ENCODE results near the gene STARD3NL.

DNA sequence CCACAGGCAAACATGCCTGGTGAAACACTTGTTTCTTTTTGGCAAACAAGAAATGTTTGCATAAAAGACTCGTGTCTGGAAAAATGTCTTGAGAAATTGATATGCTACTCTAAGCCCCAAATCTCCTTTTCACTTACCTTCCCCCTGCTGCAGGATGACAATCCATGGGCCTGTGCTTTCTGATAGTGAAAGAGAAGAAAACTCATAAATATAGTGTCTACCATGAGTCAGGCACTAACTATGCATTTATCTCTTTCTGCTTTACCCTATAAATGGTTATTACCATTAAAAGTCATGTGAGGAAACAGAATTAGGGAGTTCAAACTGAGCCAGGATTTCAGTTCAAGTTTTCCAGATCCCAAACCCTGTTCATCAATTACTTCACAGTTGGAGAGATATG is 102.0 kb downstream of the STARD3NL start:
- no peak for TF ChIP-seq EZH2 (IDR thresholded peaks at IDR 0.05; ENCODE audit: borderline replicate concordance, low read depth, low read length, severe bottlenecking)
- TF ChIP-seq, protein P1, sequence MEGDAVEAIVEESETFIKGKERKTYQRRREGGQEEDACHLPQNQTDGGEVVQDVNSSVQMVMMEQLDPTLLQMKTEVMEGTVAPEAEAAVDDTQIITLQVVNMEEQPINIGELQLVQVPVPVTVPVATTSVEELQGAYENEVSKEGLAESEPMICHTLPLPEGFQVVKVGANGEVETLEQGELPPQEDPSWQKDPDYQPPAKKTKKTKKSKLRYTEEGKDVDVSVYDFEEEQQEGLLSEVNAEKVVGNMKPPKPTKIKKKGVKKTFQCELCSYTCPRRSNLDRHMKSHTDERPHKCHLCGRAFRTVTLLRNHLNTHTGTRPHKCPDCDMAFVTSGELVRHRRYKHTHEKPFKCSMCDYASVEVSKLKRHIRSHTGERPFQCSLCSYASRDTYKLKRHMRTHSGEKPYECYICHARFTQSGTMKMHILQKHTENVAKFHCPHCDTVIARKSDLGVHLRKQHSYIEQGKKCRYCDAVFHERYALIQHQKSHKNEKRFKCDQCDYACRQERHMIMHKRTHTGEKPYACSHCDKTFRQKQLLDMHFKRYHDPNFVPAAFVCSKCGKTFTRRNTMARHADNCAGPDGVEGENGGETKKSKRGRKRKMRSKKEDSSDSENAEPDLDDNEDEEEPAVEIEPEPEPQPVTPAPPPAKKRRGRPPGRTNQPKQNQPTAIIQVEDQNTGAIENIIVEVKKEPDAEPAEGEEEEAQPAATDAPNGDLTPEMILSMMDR (IDR thresholded peaks at IDR 0.05; ENCODE audit: borderline replicate concordance, extremely low read depth, low read length, poor library complexity, severe bottlenecking): no peak
